ENCODE measurements around the gene DSCAML1. TPM values are rescaled to one million over a fixed set of nuclear protein-coding genes. Genes with fewer than 3 reads are reported as not detected.

DSCAML1 gene
- total RNA-seq, 2 donors from 2014 or later = 0.67 to 1.3 TPM

GRCh38 chr11:117631336-117632140 is 165.5 kb downstream of the DSCAML1 start:
- no peaks in the 10 kb centered on the region for H3K9me3 ChIP-seq
- no peaks in the 10 kb centered on the region for H3K27me3 ChIP-seq
- peaks cover 0 to 17% of the 10 kb centered on the region in 2 donors for H3K4me1 ChIP-seq
- no peak for DNase-seq (ENCODE audit: low spot score)
- no peak overlapping the region for H3K4me3 ChIP-seq
- no peak overlapping the region for H3K27ac ChIP-seq
- no peaks in the 10 kb centered on the region for H3K36me3 ChIP-seq
- TF ChIP-seq CTCF (IDR thresholded peaks at IDR 0.05) = no peak

GRCh38 chr11:117629891-117630538 is 167.0 kb downstream of the DSCAML1 start:
- H3K36me3 ChIP-seq = no peaks in the 10 kb centered on the region
- no peak overlapping the region for H3K4me3 ChIP-seq
- no peak for TF ChIP-seq CTCF (IDR thresholded peaks at IDR 0.05)
- DNase-seq (ENCODE audit: low spot score) = no peak
- no peak overlapping the region for H3K27ac ChIP-seq
- no peaks in the 10 kb centered on the region for H3K9me3 ChIP-seq
- H3K27me3 ChIP-seq = no peaks in the 10 kb centered on the region
- H3K4me1 ChIP-seq = peaks cover 0 to 17% of the 10 kb centered on the region in 2 donors

- no peak for TF ChIP-seq CTCF (IDR thresholded peaks at IDR 0.05)
- Histone ChIP-seq H3K27me3 (no peaks in the 10 kb centered on the region), H3K9me3 (no peaks in the 10 kb centered on the region), H3K4me3 (no peak overlapping the region), H3K36me3 (no peaks in the 10 kb centered on the region), H3K27ac (no peak overlapping the region), H3K4me1 (peaks cover 0 to 20% of the 10 kb centered on the region in 2 donors)
- no peak for DNase-seq (ENCODE audit: low spot score)
Observed at GRCh38 chr11:117629146-117629545, 167.9 kb downstream of the DSCAML1 start.

- no peaks in the 10 kb centered on the region for H3K9me3 ChIP-seq
- no peak overlapping the region for H3K27ac ChIP-seq
- H3K4me1 ChIP-seq = peaks cover 0 to 6% of the 10 kb centered on the region in 2 donors
- H3K36me3 ChIP-seq = no peaks in the 10 kb centered on the region
- no peak for DNase-seq (ENCODE audit: low spot score)
- H3K27me3 ChIP-seq = no peaks in the 10 kb centered on the region
- no peak overlapping the region for H3K4me3 ChIP-seq
- TF ChIP-seq CTCF (IDR thresholded peaks at IDR 0.05) = no peak
Observed at GRCh38 chr11:117627259-117627658, 169.8 kb downstream of the DSCAML1 start.

- no peak for DNase-seq (ENCODE audit: low spot score)
- no peaks in the 10 kb centered on the region for H3K36me3 ChIP-seq
- TF ChIP-seq CTCF (IDR thresholded peaks at IDR 0.05) = no peak
- H3K4me1 ChIP-seq = peaks cover 0 to 6% of the 10 kb centered on the region in 2 donors
- H3K9me3 ChIP-seq = peaks cover 0 to 4% of the 10 kb centered on the region in 2 donors
- H3K4me3 ChIP-seq = no peak overlapping the region
- H3K27me3 ChIP-seq = no peaks in the 10 kb centered on the region
- H3K27ac ChIP-seq = no peak overlapping the region
Observed at GRCh38 chr11:117626576-117626975, 170.4 kb downstream of the DSCAML1 start.

Measured in right atrium auricular region (tissue), 2 donors.